GM10266 (cell line): Measurements from ENCODE around the gene SETDB2.

Source experiments
- DNase-seq: peaks from one replicate; pipeline ENCODE4 v3.0.0; 2012; ENCODE audit errors: extremely low spot score
- CTCF ChIP-seq: IDR thresholded peaks from 2 replicates; pipeline ENCODE4 v1.5.1; 2012; ENCODE audit warnings: mild to moderate bottlenecking, low read depth; ENCODE audit not compliant: control insufficient read depth, insufficient read depth; ENCODE audit errors: missing control alignments

Gene SETDB2

GRCh38 chr13:49428041-49428763 lies 15.9 kb upstream of the SETDB2 start:
- no peak for DNase-seq
- no peak for TF ChIP-seq CTCF

DNA sequence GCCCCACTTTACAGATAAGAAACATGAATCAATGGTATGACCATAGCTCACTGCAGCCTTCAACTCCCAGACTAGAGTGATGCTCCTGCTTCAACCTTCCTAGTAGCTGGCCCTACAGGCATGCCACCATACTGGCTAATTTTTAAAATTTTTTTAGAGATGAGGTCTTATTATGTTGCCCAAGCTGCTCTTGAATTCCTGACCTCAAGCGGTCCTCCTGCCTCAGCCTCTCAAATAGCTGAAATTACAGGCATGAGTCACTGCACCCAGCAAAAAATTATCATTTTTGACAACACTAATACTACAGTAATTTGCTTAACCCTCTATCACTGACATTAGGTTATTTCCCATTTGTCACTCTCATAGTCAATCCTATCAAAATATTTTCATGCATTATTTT lies 15.0 kb upstream of the SETDB2 start:
- no peak for DNase-seq
- no peak for TF ChIP-seq CTCF

- no peak for TF ChIP-seq CTCF
Observed at GRCh38 chr13:49435992-49436391, 8.1 kb upstream of the SETDB2 start.

DNA sequence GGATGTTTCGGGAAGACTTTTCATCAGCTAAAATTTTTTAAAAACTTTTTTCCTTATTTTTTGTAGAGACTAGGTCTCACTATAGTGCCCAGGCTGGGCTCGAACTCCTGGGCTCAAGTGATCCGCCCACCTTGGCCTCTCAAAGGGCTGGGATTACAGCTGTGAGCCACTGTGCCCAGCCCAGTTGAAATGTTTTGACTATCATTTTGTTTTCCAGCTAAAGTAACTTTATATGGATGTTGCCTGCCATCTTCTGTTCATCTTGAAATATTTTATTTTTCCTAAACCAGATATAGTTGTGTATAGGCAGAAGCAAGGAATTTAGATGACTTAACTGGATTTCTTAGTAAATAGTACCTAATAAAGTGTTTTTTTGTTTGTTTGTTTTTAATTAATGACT lies 7.2 kb upstream of the SETDB2 start:
- TF ChIP-seq CTCF = no peak
- no peak for DNase-seq

More at GRCh38 chr13:49435992-49436391, 8.1 kb upstream of the SETDB2 start:
- no peak for DNase-seq

GRCh38 chr13:49437705-49438104 lies 6.4 kb upstream of the SETDB2 start:
- DNase-seq = no peak
- no peak for TF ChIP-seq CTCF

DNA sequence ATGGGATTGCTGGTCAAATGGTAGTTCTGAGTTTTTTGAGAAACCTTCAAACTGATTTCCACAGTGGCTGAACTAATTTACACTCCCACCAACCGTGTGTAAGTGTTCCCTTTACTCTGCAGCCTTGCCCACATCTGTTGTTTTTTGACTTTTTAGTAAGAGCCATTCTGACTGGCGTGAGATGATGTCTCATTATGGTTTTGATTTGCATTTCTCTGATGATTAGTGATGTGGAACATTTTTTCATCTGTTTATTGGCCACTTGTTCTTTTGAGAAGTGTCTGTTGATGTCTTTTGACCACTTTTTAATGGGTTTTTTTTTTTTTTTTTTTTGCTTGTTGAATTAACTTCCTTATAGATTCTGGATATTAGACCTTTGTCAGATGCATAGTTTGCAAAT lies 4.5 kb upstream of the SETDB2 start:
- DNase-seq = no peak
- TF ChIP-seq CTCF = no peak

DNA sequence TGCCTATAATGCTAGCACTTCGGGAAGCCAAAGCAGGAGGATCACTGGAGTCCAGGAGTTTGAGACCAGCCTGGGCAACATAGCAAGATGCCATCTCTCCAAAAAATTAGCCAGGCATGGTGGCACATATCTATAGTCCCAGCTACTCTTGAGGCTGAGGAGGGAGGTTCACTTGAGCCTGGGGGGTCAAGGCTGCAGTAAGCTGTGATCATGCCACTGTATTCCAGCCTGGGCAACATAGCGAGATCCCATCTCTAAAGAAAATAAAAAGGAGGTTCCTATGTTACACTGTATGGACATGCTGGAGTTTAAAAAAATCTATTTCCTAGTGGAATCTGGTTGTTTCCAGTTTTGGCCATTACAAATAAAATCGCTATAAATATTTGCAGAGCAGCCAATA lies 2.8 kb upstream of the SETDB2 start:
- DNase-seq = no peak
- no peak for TF ChIP-seq CTCF
